GM21381 (cell line): ENCODE measurements around the gene GABRB3.

Source experiments
- ATAC-seq: cut with Tn5 transposase; IDR thresholded peaks from one replicate; pipeline ENCODE4 v1.9.1; 2021; ENCODE audit warnings: mild to moderate bottlenecking, moderate library complexity; ENCODE audit not compliant: unreplicated experiment

GABRB3 gene

GRCh38 chr15:26682598-26683164, 90.2 kb downstream of the GABRB3 start:
- ATAC-seq, result no peak

- no peak for ATAC-seq
Measured at GRCh38 chr15:26679927-26680326, 92.9 kb downstream of the GABRB3 start.

- no peak for ATAC-seq
Measured at GRCh38 chr15:26676115-26676514, 96.8 kb downstream of the GABRB3 start.

- no peak for ATAC-seq
Measured at GRCh38 chr15:26674467-26674866, 98.4 kb downstream of the GABRB3 start.

GRCh38 chr15:26673445-26673844, 99.4 kb downstream of the GABRB3 start:
- no peak for ATAC-seq

- no peak for ATAC-seq
Measured at GRCh38 chr15:26670116-26670515, 102.8 kb downstream of the GABRB3 start.

- no peak for ATAC-seq
Measured at GRCh38 chr15:26667222-26667988, 105.5 kb downstream of the GABRB3 start.

GRCh38 chr15:26665957-26666791, 106.7 kb downstream of the GABRB3 start:
- no peak for ATAC-seq

- ATAC-seq, result no peak
Measured at GRCh38 chr15:26662283-26662682, 110.6 kb downstream of the GABRB3 start.

- no peak for ATAC-seq
Measured at GRCh38 chr15:26661748-26662147, 111.1 kb downstream of the GABRB3 start.

GRCh38 chr15:26661107-26661506, 111.8 kb downstream of the GABRB3 start:
- no peak for ATAC-seq

- ATAC-seq, result no peak
Measured at GRCh38 chr15:26660241-26660640, 112.6 kb downstream of the GABRB3 start.

- ATAC-seq, result no peak
Measured at GRCh38 chr15:26658290-26658689, 114.6 kb downstream of the GABRB3 start.

- no peak for ATAC-seq
Measured at GRCh38 chr15:26656080-26656479, 116.8 kb downstream of the GABRB3 start.

GRCh38 chr15:26651909-26652308, 121.0 kb downstream of the GABRB3 start:
- ATAC-seq, result no peak

GRCh38 chr15:26648676-26649075, 124.2 kb downstream of the GABRB3 start:
- no peak for ATAC-seq

GRCh38 chr15:26644948-26645347, 127.9 kb downstream of the GABRB3 start:
- ATAC-seq, result no peak

GRCh38 chr15:26641144-26641543, 131.7 kb downstream of the GABRB3 start:
- ATAC-seq, result no peak

GRCh38 chr15:26640601-26641000, 132.3 kb downstream of the GABRB3 start:
- ATAC-seq, result no peak

GRCh38 chr15:26639966-26640365, 132.9 kb downstream of the GABRB3 start:
- ATAC-seq, result no peak

- ATAC-seq, result no peak
Measured at GRCh38 chr15:26635614-26636013, 137.3 kb downstream of the GABRB3 start.

GRCh38 chr15:26635105-26635504, 137.8 kb downstream of the GABRB3 start:
- no peak for ATAC-seq
